ENCODE data around the gene FCF1. TPM values are rescaled to one million over a fixed set of nuclear protein-coding genes. Genes with fewer than 3 reads are reported as not detected.

FCF1 gene
- polyA plus RNA-seq, 3 donors, result 14.8 to 22.6 (median 17.5) TPM

GRCh38 chr14:74747237-74747636 is 34.3 kb downstream of the FCF1 start:
- Histone ChIP-seq H3K9me3 (replicated peaks in 1 of 2; ENCODE audit: control insufficient read depth in 1 of 2, insufficient read depth in 1 of 2, low read length in 2 of 2) (peaks cover 0 to 6% of the 10 kb centered on the region in 2 donors), H3K4me3 (replicated peaks in 1 of 3; ENCODE audit: low read depth in 2 of 3, low read length in 3 of 3) (no peak overlapping the region), H3K9ac (ENCODE audit: insufficient read depth, low read length, poor library complexity, severe bottlenecking) (no peak overlapping the region), H4K20me1 (ENCODE audit: insufficient read depth, low read length) (no peaks in the 10 kb centered on the region), H3K27me3 (ENCODE audit: control insufficient read depth in 2 of 2, insufficient read depth in 2 of 2, low read length in 2 of 2) (no peaks in the 10 kb centered on the region), H3K79me2 (ENCODE audit: insufficient read depth, low read length) (no peaks in the 10 kb centered on the region), H3K4me1 (ENCODE audit: control insufficient read depth in 1 of 2, insufficient read depth in 2 of 2, low read length in 2 of 2) (no peaks in the 10 kb centered on the region), H2AFZ (ENCODE audit: insufficient read depth, low read depth, low read length, poor library complexity, severe bottlenecking) (no peak overlapping the region), H3K36me3 (replicated peaks in 1 of 2; ENCODE audit: control insufficient read depth in 1 of 2, insufficient read depth in 2 of 2, low read length in 2 of 2) (no peaks in the 10 kb centered on the region), H3K4me2 (replicated peaks; ENCODE audit: extremely low read depth, low read length, poor library complexity, severe bottlenecking) (no peak overlapping the region), H3K27ac (ENCODE audit: low read depth in 1 of 2, low read length in 2 of 2) (no peak overlapping the region)
- no peak overlapping the region for H3K27ac Mint-ChIP-seq
- H3K36me3 Mint-ChIP-seq, result peaks cover 0 to 3% of the 10 kb centered on the region in 2 donors
- no peaks in the 10 kb centered on the region for H3K4me1 Mint-ChIP-seq
- H3K27me3 Mint-ChIP-seq (ENCODE audit: low read depth in 3 of 3), result peaks cover 0 to 4% (median 2%) of the 10 kb centered on the region in 3 donors
- intact Hi-C loops (cut with micrococcal nuclease), result no loop called here
- no peak for DNase-seq
- TF ChIP-seq, protein P1, sequence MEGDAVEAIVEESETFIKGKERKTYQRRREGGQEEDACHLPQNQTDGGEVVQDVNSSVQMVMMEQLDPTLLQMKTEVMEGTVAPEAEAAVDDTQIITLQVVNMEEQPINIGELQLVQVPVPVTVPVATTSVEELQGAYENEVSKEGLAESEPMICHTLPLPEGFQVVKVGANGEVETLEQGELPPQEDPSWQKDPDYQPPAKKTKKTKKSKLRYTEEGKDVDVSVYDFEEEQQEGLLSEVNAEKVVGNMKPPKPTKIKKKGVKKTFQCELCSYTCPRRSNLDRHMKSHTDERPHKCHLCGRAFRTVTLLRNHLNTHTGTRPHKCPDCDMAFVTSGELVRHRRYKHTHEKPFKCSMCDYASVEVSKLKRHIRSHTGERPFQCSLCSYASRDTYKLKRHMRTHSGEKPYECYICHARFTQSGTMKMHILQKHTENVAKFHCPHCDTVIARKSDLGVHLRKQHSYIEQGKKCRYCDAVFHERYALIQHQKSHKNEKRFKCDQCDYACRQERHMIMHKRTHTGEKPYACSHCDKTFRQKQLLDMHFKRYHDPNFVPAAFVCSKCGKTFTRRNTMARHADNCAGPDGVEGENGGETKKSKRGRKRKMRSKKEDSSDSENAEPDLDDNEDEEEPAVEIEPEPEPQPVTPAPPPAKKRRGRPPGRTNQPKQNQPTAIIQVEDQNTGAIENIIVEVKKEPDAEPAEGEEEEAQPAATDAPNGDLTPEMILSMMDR (IDR thresholded peaks at IDR 0.05), result no peak
- peaks cover 4 to 13% (median 7%) of the 10 kb centered on the region in 7 donors for H3K9me3 Mint-ChIP-seq
- WGBS (ENCODE audit: insufficient coverage), result no CpG with 5 or more reads among the region's 2 CpGs
- no peak overlapping the region for H3K4me3 Mint-ChIP-seq

- TF ChIP-seq, protein P1 (IDR thresholded peaks at IDR 0.05), result no peak
- Mint-ChIP-seq H3K4me1 (no peaks in the 10 kb centered on the region), H3K27ac (no peak overlapping the region), H3K4me3 (no peak overlapping the region), H3K27me3 (ENCODE audit: low read depth in 3 of 3) (peaks cover 0 to 3% (median 0%) of the 10 kb centered on the region in 3 donors), H3K9me3 (peaks cover 11 to 20% (median 16%) of the 10 kb centered on the region in 7 donors), H3K36me3 (peaks cover 0 to 3% of the 10 kb centered on the region in 2 donors)
- H3K4me2 ChIP-seq (replicated peaks; ENCODE audit: extremely low read depth, low read length, poor library complexity, severe bottlenecking), result no peak overlapping the region
- H2AFZ ChIP-seq (ENCODE audit: insufficient read depth, low read depth, low read length, poor library complexity, severe bottlenecking), result no peak overlapping the region
- no peak overlapping the region for H3K27ac ChIP-seq (ENCODE audit: low read depth in 1 of 2, low read length in 2 of 2)
- intact Hi-C loops (cut with micrococcal nuclease), result no loop called here
- WGBS (ENCODE audit: insufficient coverage), result 78% methylated on average over 1 of the region's 2 CpGs
- no peaks in the 10 kb centered on the region for H3K27me3 ChIP-seq (ENCODE audit: control insufficient read depth in 2 of 2, insufficient read depth in 2 of 2, low read length in 2 of 2)
- no peaks in the 10 kb centered on the region for H3K79me2 ChIP-seq (ENCODE audit: insufficient read depth, low read length)
- DNase-seq, result no peak
- peaks cover 0 to 14% of the 10 kb centered on the region in 2 donors for H3K9me3 ChIP-seq (replicated peaks in 1 of 2; ENCODE audit: control insufficient read depth in 1 of 2, insufficient read depth in 1 of 2, low read length in 2 of 2)
- no peaks in the 10 kb centered on the region for H3K36me3 ChIP-seq (replicated peaks in 1 of 2; ENCODE audit: control insufficient read depth in 1 of 2, insufficient read depth in 2 of 2, low read length in 2 of 2)
- no peak overlapping the region for H3K9ac ChIP-seq (ENCODE audit: insufficient read depth, low read length, poor library complexity, severe bottlenecking)
- H3K4me1 ChIP-seq (ENCODE audit: control insufficient read depth in 1 of 2, insufficient read depth in 2 of 2, low read length in 2 of 2), result no peaks in the 10 kb centered on the region
- no peaks in the 10 kb centered on the region for H4K20me1 ChIP-seq (ENCODE audit: insufficient read depth, low read length)
- no peak overlapping the region for H3K4me3 ChIP-seq (replicated peaks in 1 of 3; ENCODE audit: low read depth in 2 of 3, low read length in 3 of 3)
These were observed 41.2 kb downstream of the FCF1 start for GRCh38 chr14:74754157-74754556.
